ENCODE data around the gene UNC93B1. TPM values are rescaled to one million over a fixed set of nuclear protein-coding genes. Genes with fewer than 3 reads are reported as not detected.

UNC93B1 gene
- total RNA-seq, 6 donors from 2014 or later: 99.3 to 186 (median 124) TPM

DNA sequence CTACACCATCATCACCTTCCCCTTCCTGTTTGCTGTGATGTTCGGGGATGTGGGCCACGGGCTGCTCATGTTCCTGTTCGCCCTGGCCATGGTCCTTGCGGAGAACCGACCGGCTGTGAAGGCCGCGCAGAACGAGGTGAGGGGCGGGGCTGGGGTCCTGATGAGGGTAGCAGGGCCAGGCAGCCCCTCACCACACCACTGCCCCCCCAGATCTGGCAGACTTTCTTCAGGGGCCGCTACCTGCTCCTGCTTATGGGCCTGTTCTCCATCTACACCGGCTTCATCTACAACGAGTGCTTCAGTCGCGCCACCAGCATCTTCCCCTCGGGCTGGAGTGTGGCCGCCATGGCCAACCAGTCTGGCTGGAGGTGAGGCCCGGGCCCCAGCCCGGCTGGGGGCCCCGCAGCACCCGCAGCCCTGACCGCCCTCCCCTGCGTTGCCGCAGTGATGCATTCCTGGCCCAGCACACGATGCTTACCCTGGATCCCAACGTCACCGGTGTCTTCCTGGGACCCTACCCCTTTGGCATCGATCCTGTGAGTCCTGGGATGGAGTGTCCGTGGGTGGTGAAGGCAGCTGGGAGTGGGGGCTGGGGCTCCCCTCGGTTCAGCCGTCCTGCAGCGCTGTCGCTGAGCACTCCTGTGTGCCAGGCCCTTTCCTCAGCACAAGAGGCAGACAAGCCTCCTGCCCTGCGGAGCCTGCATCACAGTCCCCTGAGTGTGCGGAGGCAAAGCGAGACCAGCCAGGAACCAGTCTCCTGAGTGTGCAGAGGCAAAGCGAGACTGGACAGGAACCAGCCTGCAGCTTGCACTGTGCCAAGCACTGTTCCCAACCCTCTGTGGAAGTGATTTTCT lies 43.8 kb upstream of the UNC93B1 start:
- Histone ChIP-seq H3K36me3 (peaks cover 20 to 99% (median 91%) of the 10 kb centered on the region in 4 donors), H3K4me3 (no peak overlapping the region), H3K27me3 (no peaks in the 10 kb centered on the region), H3K27ac (peak overlapping the region in 1 of 4 donors; percentile 10), H3K4me1 (peaks cover 0 to 9% (median 5%) of the 10 kb centered on the region in 4 donors), H3K9me3 (no peaks in the 10 kb centered on the region)
- ATAC-seq (ENCODE audit: low FRiP score in 2 of 2) (no peak), DNase-seq (peak in 1 of 2 donors; percentile 69)
- TF ChIP-seq POLR2AphosphoS5 (IDR thresholded peaks at IDR 0.05): peak in 1 of 2 donors; percentile 41
- TF ChIP-seq, protein P1, sequence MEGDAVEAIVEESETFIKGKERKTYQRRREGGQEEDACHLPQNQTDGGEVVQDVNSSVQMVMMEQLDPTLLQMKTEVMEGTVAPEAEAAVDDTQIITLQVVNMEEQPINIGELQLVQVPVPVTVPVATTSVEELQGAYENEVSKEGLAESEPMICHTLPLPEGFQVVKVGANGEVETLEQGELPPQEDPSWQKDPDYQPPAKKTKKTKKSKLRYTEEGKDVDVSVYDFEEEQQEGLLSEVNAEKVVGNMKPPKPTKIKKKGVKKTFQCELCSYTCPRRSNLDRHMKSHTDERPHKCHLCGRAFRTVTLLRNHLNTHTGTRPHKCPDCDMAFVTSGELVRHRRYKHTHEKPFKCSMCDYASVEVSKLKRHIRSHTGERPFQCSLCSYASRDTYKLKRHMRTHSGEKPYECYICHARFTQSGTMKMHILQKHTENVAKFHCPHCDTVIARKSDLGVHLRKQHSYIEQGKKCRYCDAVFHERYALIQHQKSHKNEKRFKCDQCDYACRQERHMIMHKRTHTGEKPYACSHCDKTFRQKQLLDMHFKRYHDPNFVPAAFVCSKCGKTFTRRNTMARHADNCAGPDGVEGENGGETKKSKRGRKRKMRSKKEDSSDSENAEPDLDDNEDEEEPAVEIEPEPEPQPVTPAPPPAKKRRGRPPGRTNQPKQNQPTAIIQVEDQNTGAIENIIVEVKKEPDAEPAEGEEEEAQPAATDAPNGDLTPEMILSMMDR (IDR thresholded peaks at IDR 0.05): no peak
- no peak for TF ChIP-seq EP300 (IDR thresholded peaks at IDR 0.05)
- TF ChIP-seq POLR2A (IDR thresholded peaks at IDR 0.05): no peak
- WGBS, 2 donors: 84 to 87% methylated on average over 13 to 37 of the region's 37 CpGs

- Histone ChIP-seq H3K27ac (no peak overlapping the region), H3K4me1 (peaks cover 8 to 27% (median 12%) of the 10 kb centered on the region in 4 donors), H3K27me3 (no peaks in the 10 kb centered on the region), H3K9me3 (no peaks in the 10 kb centered on the region), H3K36me3 (peaks cover 18 to 89% (median 73%) of the 10 kb centered on the region in 4 donors), H3K4me3 (no peak overlapping the region)
- ATAC-seq (ENCODE audit: low FRiP score in 2 of 2) (no peak), DNase-seq (peak in 1 of 2 donors; percentile 60)
- 94 to 100% methylated on average over 6 to 16 of the region's 18 CpGs for WGBS, 2 donors
- TF ChIP-seq EP300 (IDR thresholded peaks at IDR 0.05): no peak
- TF ChIP-seq POLR2A (IDR thresholded peaks at IDR 0.05): no peak
- TF ChIP-seq, protein P1 (IDR thresholded peaks at IDR 0.05): no peak
These were observed 41.0 kb upstream of the UNC93B1 start for GRCh38 chr11:68044898-68045351.

DNA sequence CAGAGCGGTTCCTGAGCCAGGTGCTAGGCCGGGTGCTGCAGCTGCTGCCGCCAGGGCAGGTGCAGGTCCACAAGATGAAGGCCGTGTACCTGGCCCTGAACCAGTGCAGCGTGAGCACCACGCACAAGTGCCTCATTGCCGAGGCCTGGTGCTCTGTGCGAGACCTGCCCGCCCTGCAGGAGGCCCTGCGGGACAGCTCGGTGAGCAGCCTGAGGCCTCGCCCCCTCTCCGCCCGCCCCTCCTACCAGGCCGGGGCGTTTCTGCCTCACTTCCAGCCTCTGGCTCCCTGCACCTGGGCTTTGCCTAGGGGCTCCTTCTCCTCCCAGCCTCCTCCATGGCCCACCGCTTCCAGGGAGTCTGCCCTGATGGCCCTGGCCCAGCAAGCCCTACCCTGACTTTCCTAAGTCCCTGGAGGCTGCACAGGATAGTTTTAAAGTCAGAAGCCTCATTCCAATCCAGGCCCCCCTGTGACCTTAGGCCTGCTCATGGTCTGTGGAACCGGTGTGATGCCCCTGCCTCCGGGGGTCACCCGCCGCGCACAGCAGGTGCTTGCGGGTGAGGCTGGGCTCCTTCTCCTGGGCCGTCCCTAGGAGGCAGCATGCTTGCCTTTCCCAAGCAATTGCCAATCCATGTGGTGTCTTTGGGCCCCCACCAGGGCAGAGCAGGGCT lies 40.4 kb upstream of the UNC93B1 start:
- no peak overlapping the region for H3K4me3 ChIP-seq
- no peak for TF ChIP-seq POLR2A (IDR thresholded peaks at IDR 0.05)
- no peak for TF ChIP-seq EP300 (IDR thresholded peaks at IDR 0.05)
- TF ChIP-seq, protein P1 (IDR thresholded peaks at IDR 0.05): no peak
- no peak for TF ChIP-seq POLR2AphosphoS5 (IDR thresholded peaks at IDR 0.05)
- H3K9me3 ChIP-seq: no peaks in the 10 kb centered on the region
- no peak overlapping the region for H3K27ac ChIP-seq
- H3K36me3 ChIP-seq: peaks cover 14 to 82% (median 66%) of the 10 kb centered on the region in 4 donors
- peaks cover 8 to 33% (median 19%) of the 10 kb centered on the region in 4 donors for H3K4me1 ChIP-seq
- no peaks in the 10 kb centered on the region for H3K27me3 ChIP-seq
- peak in 1 of 2 donors; percentile 49 for DNase-seq
- WGBS, 2 donors: 88 to 89% methylated on average over 6 to 22 of the region's 24 CpGs
- no peak for ATAC-seq (ENCODE audit: low FRiP score in 2 of 2)

DNA sequence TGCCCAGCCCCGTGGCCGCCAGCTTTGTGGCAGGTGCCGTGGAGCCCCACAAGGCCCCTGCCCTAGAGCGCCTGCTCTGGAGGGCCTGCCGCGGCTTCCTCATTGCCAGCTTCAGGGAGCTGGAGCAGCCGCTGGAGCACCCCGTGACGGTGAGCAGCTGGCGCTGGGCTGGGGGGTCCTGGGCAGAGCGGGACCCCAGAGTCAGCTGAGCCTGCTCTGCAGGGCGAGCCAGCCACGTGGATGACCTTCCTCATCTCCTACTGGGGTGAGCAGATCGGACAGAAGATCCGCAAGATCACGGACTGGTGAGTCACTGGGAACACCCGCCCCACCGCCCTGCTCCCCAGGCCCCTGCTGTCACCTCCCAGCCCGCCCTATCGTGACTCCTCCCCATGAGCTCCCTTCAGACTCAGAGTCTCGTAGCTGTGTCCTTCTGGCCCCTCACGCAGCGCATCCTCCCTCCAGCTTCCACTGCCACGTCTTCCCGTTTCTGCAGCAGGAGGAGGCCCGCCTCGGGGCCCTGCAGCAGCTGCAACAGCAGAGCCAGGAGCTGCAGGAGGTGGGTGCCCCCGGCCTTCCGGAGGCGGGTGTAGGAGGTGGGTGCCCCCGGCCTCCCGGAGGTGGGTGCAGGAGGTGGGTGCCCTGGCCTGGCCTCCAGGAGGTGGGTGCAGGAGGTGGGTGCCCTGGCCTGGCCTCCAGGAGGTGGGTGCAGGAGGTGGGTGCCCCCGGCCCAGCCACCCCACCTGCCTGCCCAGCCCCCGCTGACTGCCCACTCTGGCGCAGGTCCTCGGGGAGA lies 39.6 kb upstream of the UNC93B1 start:
- Histone ChIP-seq H3K9me3 (no peaks in the 10 kb centered on the region), H3K4me3 (no peak overlapping the region), H3K27me3 (no peaks in the 10 kb centered on the region), H3K27ac (no peak overlapping the region), H3K36me3 (peaks cover 14 to 75% (median 59%) of the 10 kb centered on the region in 4 donors), H3K4me1 (peaks cover 10 to 38% (median 22%) of the 10 kb centered on the region in 4 donors)
- ATAC-seq (ENCODE audit: low FRiP score in 2 of 2) (peak in 1 of 2 donors; percentile 33), DNase-seq (peak in 1 of 2 donors; percentile 77)
- WGBS, 2 donors: 90 to 91% methylated on average over 2 to 34 of the region's 36 CpGs
- TF ChIP-seq POLR2AphosphoS5 (IDR thresholded peaks at IDR 0.05): no peak
- TF ChIP-seq POLR2A (IDR thresholded peaks at IDR 0.05): no peak
- TF ChIP-seq, protein P1 (IDR thresholded peaks at IDR 0.05): no peak
- no peak for TF ChIP-seq EP300 (IDR thresholded peaks at IDR 0.05)

Data from upper lobe of left lung (tissue), 6 donors.